HEK293T (cell line): ENCODE measurements around the gene PAX8.

ENCODE experiments used
- CTCF ChIA-PET: fragments of 350-600 bp; formaldehyde crosslinking; extraction: SDS; loops from one replicate; lab custom pipeline; 2021; ENCODE audit warnings: antibody characterized with exemption, inconsistent platforms; lab: Yijun Ruan, JAX
- POLR2A ChIA-PET: fragments of 350-600 bp; formaldehyde crosslinking; extraction: SDS; loops from one replicate; lab custom pipeline; 2020; ENCODE audit warnings: antibody characterized with exemption, inconsistent platforms; lab: Yijun Ruan, JAX
- DNase-seq: peaks from one replicate; pipeline ENCODE4 v3.0.0; 2012; ENCODE audit warnings: mixed read lengths; ENCODE audit errors: extremely low spot score
- ARNT ChIP-seq: fragments of 450-650 bp; IDR thresholded peaks from 2 replicates; pipeline ENCODE4 v1.6.1; 2017; ENCODE audit warnings: mild to moderate bottlenecking
- BHLHE40 ChIP-seq: fragments of 450-650 bp; IDR thresholded peaks from 2 replicates; pipeline ENCODE4 v1.6.1; 2016; ENCODE audit warnings: mild to moderate bottlenecking, moderate library complexity, borderline replicate concordance
- CTBP1 ChIP-seq: fragments of 450-650 bp; IDR thresholded peaks from 2 replicates; pipeline ENCODE4 v1.6.1; 2016; ENCODE audit warnings: borderline replicate concordance
- ELF4 ChIP-seq: fragments of 450-650 bp; IDR thresholded peaks from 2 replicates; pipeline ENCODE4 v1.6.1; 2017; ENCODE audit warnings: antibody characterized with exemption
- FOXA1 ChIP-seq: fragments of 450-650 bp; IDR thresholded peaks from 2 replicates; pipeline ENCODE4 v1.6.1; 2016; ENCODE audit warnings: mild to moderate bottlenecking
- FOXK2 ChIP-seq: fragments of 450-650 bp; IDR thresholded peaks from 2 replicates; pipeline ENCODE4 v1.6.1; 2016; ENCODE audit warnings: mild to moderate bottlenecking
- FOXM1 ChIP-seq: fragments of 450-650 bp; IDR thresholded peaks from 2 replicates; pipeline ENCODE4 v1.6.1; 2017; ENCODE audit warnings: mild to moderate bottlenecking, borderline replicate concordance
- HDGF ChIP-seq: fragments of 450-650 bp; IDR thresholded peaks from 2 replicates; pipeline ENCODE4 v1.6.1; 2017; ENCODE audit warnings: antibody characterized with exemption, borderline replicate concordance
- L3MBTL2 ChIP-seq: fragments of 450-650 bp; conservative IDR thresholded peaks from 2 replicates; pipeline ENCODE4 v1.6.1; 2016; ENCODE audit warnings: mild to moderate bottlenecking
- LEF1 ChIP-seq: fragments of 450-650 bp; IDR thresholded peaks from 2 replicates; pipeline ENCODE4 v1.6.1; 2017; ENCODE audit warnings: mild to moderate bottlenecking, borderline replicate concordance
- NFRKB ChIP-seq: fragments of 450-650 bp; IDR thresholded peaks from 2 replicates; pipeline ENCODE4 v1.6.1; 2016; ENCODE audit warnings: mild to moderate bottlenecking, moderate library complexity
- PKNOX1 ChIP-seq: fragments of 450-650 bp; IDR thresholded peaks from 2 replicates; pipeline ENCODE4 v1.6.1; 2016
- SP1 ChIP-seq: fragments of 450-650 bp; IDR thresholded peaks from 2 replicates; pipeline ENCODE4 v1.6.1; 2017
- SUZ12 ChIP-seq: fragments of 450-650 bp; IDR thresholded peaks from 2 replicates; pipeline ENCODE4 v1.6.1; 2016; ENCODE audit warnings: mild to moderate bottlenecking
- TARDBP ChIP-seq: fragments of 450-650 bp; IDR thresholded peaks from 2 replicates; pipeline ENCODE4 v1.6.1; 2016
- ZNF384 ChIP-seq: fragments of 450-650 bp; IDR thresholded peaks from 2 replicates; pipeline ENCODE4 v1.6.1; 2016

Gene PAX8

GRCh38 chr2:113224647-113225236 is 54.0 kb downstream of the PAX8 start:
- ChIA-PET POLR2A (no interaction called here), CTCF (no interaction called here)
- no peak for TF ChIP-seq SP1
- TF ChIP-seq L3MBTL2 = no peak
- no peak for TF ChIP-seq LEF1
- TF ChIP-seq ZNF384 = no peak
- TF ChIP-seq SUZ12 = no peak
- TF ChIP-seq TARDBP = no peak
- TF ChIP-seq PKNOX1 = no peak
- no peak for TF ChIP-seq FOXM1
- no peak for TF ChIP-seq CTBP1
- TF ChIP-seq BHLHE40 = no peak
- no peak for DNase-seq

DNA sequence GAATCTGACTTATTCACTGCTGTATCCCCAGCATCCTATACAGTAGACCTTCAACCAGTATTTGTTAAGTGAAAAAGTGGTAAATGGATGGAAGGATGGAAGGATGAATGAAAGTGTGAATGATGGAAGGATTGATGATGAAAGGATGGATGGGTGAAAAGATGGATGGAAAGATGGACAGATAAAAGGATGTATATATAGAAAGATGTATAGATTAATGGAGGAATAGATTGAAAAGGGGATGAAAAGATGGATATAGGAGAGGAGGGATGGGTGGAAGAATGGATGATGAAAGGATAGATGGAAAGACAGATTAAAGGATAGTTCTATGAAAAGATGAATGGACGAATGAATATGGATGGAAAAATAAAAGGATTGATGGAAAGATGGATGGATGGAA is 54.9 kb downstream of the PAX8 start:
- TF ChIP-seq FOXK2 (no peak), ELF4 (no peak), ZNF384 (no peak), PKNOX1 (no peak), SP1 (no peak), FOXA1 (no peak), NFRKB (no peak), SUZ12 (no peak), LEF1 (no peak), L3MBTL2 (no peak), FOXM1 (no peak), HDGF (no peak), TARDBP (no peak), ARNT (no peak), BHLHE40 (no peak), CTBP1 (no peak)
- ChIA-PET CTCF (no interaction called here), POLR2A (no interaction called here)
- DNase-seq = no peak

GRCh38 chr2:113221846-113222245 is 56.9 kb downstream of the PAX8 start:
- DNase-seq = no peak
- no peak for TF ChIP-seq SUZ12
- no peak for TF ChIP-seq L3MBTL2
- TF ChIP-seq TARDBP = no peak
- ChIA-PET CTCF (interaction anchor here (1.1 to 2.2 kb wide), 2 partner anchors 17 to 23 kb away, joined by 3 to 6 read pairs; no protein-coding TSS in a partner anchor), POLR2A (no interaction called here)

GRCh38 chr2:113220970-113221708 is 57.6 kb downstream of the PAX8 start:
- CTCF ChIA-PET = interaction anchor here (1.1 to 2.2 kb wide), 2 partner anchors 17 to 22 kb away, joined by 4 to 6 read pairs; no protein-coding TSS in a partner anchor
- DNase-seq = no peak
- POLR2A ChIA-PET = no interaction called here
- TF ChIP-seq ARNT (no peak), ZNF384 (no peak), ELF4 (no peak), NFRKB (no peak), FOXA1 (no peak), CTBP1 (no peak), L3MBTL2 (no peak), TARDBP (no peak), SP1 (no peak), HDGF (no peak), FOXK2 (no peak)

DNA sequence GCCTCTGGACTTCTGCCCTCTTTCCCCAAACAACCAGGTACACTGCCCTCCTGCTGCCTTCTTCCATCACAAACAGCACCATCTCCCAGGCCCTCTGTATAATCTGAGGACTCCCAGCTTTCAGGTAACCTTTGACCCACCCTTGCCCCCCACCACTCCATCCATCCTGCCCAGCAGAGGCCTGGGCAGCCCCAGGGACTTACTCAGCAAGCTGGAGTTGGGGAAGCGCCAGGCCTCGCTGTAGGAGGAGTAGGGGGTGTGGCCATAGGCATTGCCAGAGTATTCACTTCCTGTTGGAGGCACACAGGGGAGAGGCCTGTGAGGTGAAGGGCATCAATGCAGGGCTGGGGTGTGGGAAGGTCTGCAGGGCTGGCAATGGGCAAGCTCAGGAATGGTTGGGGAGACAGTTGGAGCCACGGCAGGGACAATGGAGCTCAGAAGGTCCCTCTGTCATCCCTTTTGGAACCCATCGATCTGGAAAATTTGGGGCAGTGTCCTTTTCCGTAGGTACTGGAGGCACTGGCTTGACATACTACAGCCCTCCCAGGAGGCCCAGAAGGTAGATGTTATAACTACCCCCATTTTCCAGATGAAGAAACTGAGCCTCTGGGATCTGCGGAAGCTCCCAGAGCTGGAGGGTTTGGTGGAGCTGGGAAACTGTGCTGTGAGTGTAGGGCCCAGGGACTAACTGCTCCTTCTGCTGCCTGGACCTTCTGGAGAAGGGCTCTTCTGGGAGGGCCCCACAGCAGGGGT is 58.7 kb downstream of the PAX8 start:
- ChIA-PET CTCF (interaction anchor here (1.1 to 2.2 kb wide), 2 partner anchors 16 to 21 kb away, joined by 4 to 6 read pairs; no protein-coding TSS in a partner anchor), POLR2A (no interaction called here)
- no peak for TF ChIP-seq FOXA1
- no peak for TF ChIP-seq ARNT
- TF ChIP-seq HDGF = no peak
- no peak for TF ChIP-seq FOXK2
- TF ChIP-seq CTBP1 = no peak
- TF ChIP-seq ELF4 = no peak
- no peak for TF ChIP-seq PKNOX1
- no peak for TF ChIP-seq BHLHE40
- no peak for TF ChIP-seq NFRKB
- no peak for TF ChIP-seq SP1
- no peak for TF ChIP-seq LEF1
- no peak for TF ChIP-seq ZNF384
- TF ChIP-seq SUZ12 = no peak
- TF ChIP-seq FOXM1 = no peak
- no peak for TF ChIP-seq TARDBP
- no peak for TF ChIP-seq L3MBTL2
- no peak for DNase-seq
